Endodermal cell (in vitro differentiated cells): ENCODE results near the gene SENP5. TPM values are rescaled to one million over a fixed set of nuclear protein-coding genes. Genes with fewer than 3 reads are reported as not detected.

ENCODE experiments used
- DNase-seq: peaks from one replicate; pipeline ENCODE4 v3.0.0-alpha.2; 2017
- H3K27ac ChIP-seq: 2 replicates; pipeline ENCODE4 v1.5.1; 2013; ENCODE audit warnings: mild to moderate bottlenecking, low read depth, low read length, moderate library complexity
- H3K27me3 ChIP-seq: 2 replicates; pipeline ENCODE4 v1.6.1; 2013; ENCODE audit warnings: mild to moderate bottlenecking, low read length, moderate library complexity; ENCODE audit not compliant: insufficient read depth, control insufficient read depth, poor library complexity, severe bottlenecking
- H3K36me3 ChIP-seq: 2 replicates; pipeline ENCODE4 v1.7.0; 2013; ENCODE audit warnings: mild to moderate bottlenecking, low read length, moderate library complexity; ENCODE audit not compliant: control insufficient read depth, insufficient read depth
- H3K4me1 ChIP-seq: one replicate; pipeline ENCODE4 v1.7.0; 2013; ENCODE audit warnings: low read length; ENCODE audit not compliant: control insufficient read depth, insufficient read depth
- H3K4me3 ChIP-seq: 2 replicates; pipeline ENCODE4 v1.5.1; 2013; ENCODE audit warnings: mild to moderate bottlenecking, low read length, moderate library complexity
- H3K9ac ChIP-seq: 2 replicates; pipeline ENCODE4 v1.6.1; 2013; ENCODE audit warnings: mild to moderate bottlenecking, low read length, moderate library complexity; ENCODE audit not compliant: poor library complexity, severe bottlenecking; ENCODE audit errors: extremely low read depth
- H3K9me3 ChIP-seq: 2 replicates; pipeline ENCODE4 v1.6.1; 2013; ENCODE audit warnings: mild to moderate bottlenecking, low read length, moderate library complexity; ENCODE audit not compliant: control insufficient read depth
- H3K27ac Mint-ChIP-seq: 2 replicates; pipeline ENCODE4 v1.8.0; 2020; ENCODE audit warnings: mixed read lengths
- H3K27me3 Mint-ChIP-seq: 2 replicates; pipeline ENCODE4 v1.8.0; 2021; ENCODE audit warnings: mild to moderate bottlenecking, mixed read lengths; ENCODE audit not compliant: insufficient read depth
- H3K36me3 Mint-ChIP-seq: 2 replicates; pipeline ENCODE4 v1.8.0; 2020; ENCODE audit warnings: low read depth, mixed read lengths
- H3K4me1 Mint-ChIP-seq: 2 replicates; pipeline ENCODE4 v1.8.0; 2020; ENCODE audit warnings: mixed read lengths
- H3K4me3 Mint-ChIP-seq: 2 replicates; pipeline ENCODE4 v1.8.0; 2020; ENCODE audit warnings: mild to moderate bottlenecking, moderate library complexity, mixed read lengths
- H3K9me3 Mint-ChIP-seq: 2 replicates; pipeline ENCODE4 v1.8.0; 2020; ENCODE audit warnings: mild to moderate bottlenecking, mixed read lengths
- WGBS, 2 experiments: methylation state at CpG; one replicate each; pipeline versions ENCODE4 v1.1.5 to v1.1.7; 2013; ENCODE audit warnings: missing lambda C conversion rate in 2 of 2, mixed read lengths in 1 of 2; ENCODE audit not compliant: insufficient coverage in 1 of 2, insufficient read length in 1 of 2; 5-methylcytosine and 5-hydroxymethylcytosine counted together
- total RNA-seq, 2 donors: library from RNA; stranded (reverse); fragmentation: NEBNext Ultra II Directional in 1 of 2; extraction: Animal tissue kit (Norgen Biotek cat#: 25700) in 1 of 2; gene quantifications; 2 replicates in 1 of 2; 3 replicates in 1 of 2; pipeline ENCODE4 v1.2.1, GENCODE V29; 2021
- TF ChIP-seq, protein P1 (sequence below): fragments of 200-600 bp; sonication (generic); conservative IDR thresholded peaks from 2 replicates; pipeline ENCODE4 v1.5.0; 2021; ENCODE audit warnings: antibody characterized with exemption, mild to moderate bottlenecking

Gene SENP5
- total RNA-seq, 2 donors from 2014 or later: 35.2 to 44.3 TPM

GRCh38 chr3:196931157-196931556 lies 63.4 kb downstream of the SENP5 start:
- Histone ChIP-seq H3K9me3 (no peaks in the 10 kb centered on the region), H3K27ac (no peak overlapping the region), H3K4me1 (no peaks in the 10 kb centered on the region), H3K27me3 (no peaks in the 10 kb centered on the region), H3K4me3 (no peak overlapping the region), H3K9ac (no peak overlapping the region), H3K36me3 (peaks cover 75% of the 10 kb centered on the region)
- H3K4me3 Mint-ChIP-seq: no peak overlapping the region
- H3K27ac Mint-ChIP-seq: no peak overlapping the region
- 88 to 92% methylated on average over 2 to 4 of the region's 4 CpGs for WGBS, 2 experiments
- DNase-seq: no peak
- H3K4me1 Mint-ChIP-seq: peaks cover 2% of the 10 kb centered on the region
- no peaks in the 10 kb centered on the region for H3K27me3 Mint-ChIP-seq
- TF ChIP-seq, protein P1, sequence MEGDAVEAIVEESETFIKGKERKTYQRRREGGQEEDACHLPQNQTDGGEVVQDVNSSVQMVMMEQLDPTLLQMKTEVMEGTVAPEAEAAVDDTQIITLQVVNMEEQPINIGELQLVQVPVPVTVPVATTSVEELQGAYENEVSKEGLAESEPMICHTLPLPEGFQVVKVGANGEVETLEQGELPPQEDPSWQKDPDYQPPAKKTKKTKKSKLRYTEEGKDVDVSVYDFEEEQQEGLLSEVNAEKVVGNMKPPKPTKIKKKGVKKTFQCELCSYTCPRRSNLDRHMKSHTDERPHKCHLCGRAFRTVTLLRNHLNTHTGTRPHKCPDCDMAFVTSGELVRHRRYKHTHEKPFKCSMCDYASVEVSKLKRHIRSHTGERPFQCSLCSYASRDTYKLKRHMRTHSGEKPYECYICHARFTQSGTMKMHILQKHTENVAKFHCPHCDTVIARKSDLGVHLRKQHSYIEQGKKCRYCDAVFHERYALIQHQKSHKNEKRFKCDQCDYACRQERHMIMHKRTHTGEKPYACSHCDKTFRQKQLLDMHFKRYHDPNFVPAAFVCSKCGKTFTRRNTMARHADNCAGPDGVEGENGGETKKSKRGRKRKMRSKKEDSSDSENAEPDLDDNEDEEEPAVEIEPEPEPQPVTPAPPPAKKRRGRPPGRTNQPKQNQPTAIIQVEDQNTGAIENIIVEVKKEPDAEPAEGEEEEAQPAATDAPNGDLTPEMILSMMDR: no peak
- no peaks in the 10 kb centered on the region for H3K9me3 Mint-ChIP-seq
- peaks cover 73% of the 10 kb centered on the region for H3K36me3 Mint-ChIP-seq

- Histone ChIP-seq H3K9ac (no peak overlapping the region), H3K36me3 (peaks cover 83% of the 10 kb centered on the region), H3K27me3 (no peaks in the 10 kb centered on the region), H3K4me3 (no peak overlapping the region), H3K4me1 (no peaks in the 10 kb centered on the region), H3K9me3 (no peaks in the 10 kb centered on the region), H3K27ac (no peak overlapping the region)
- H3K9me3 Mint-ChIP-seq: no peaks in the 10 kb centered on the region
- peaks cover 2% of the 10 kb centered on the region for H3K4me1 Mint-ChIP-seq
- no peaks in the 10 kb centered on the region for H3K27me3 Mint-ChIP-seq
- no peak overlapping the region for H3K27ac Mint-ChIP-seq
- 91 to 96% methylated on average over 12 of the region's 12 CpGs for WGBS, 2 experiments
- TF ChIP-seq, protein P1: no peak
- H3K36me3 Mint-ChIP-seq: peaks cover 82% of the 10 kb centered on the region
- H3K4me3 Mint-ChIP-seq: no peak overlapping the region
- no peak for DNase-seq
Observed at GRCh38 chr3:196931828-196932587, 64.3 kb downstream of the SENP5 start.

DNA sequence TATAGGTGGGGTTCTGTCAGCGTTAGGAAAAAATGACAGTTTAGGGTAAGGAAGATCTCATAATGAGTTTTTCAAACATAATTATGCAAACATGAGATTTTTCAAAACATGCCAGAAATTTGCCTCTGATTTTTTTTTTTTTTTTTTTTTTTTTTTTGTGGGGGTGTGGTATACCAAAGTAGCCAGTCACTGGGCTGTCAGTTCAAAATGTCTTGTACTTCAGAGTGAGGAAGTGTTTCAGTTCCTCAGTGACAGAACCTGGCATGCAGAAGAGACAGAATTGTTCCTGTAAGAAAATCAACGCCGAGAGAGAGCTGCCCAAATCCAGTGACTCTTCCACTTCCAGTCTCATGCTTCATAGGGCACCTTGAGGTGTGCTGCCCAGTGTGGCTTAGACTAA lies 64.9 kb downstream of the SENP5 start:
- no peak overlapping the region for H3K27ac Mint-ChIP-seq
- H3K4me3 ChIP-seq: no peak overlapping the region
- 96% methylated on average over 3 of the region's 3 CpGs; no CpG with 5 or more reads in 1 of the 2 experiments for WGBS, 2 experiments
- peaks cover 89% of the 10 kb centered on the region for H3K36me3 ChIP-seq
- H3K27ac ChIP-seq: no peak overlapping the region
- H3K4me1 ChIP-seq: no peaks in the 10 kb centered on the region
- H3K27me3 ChIP-seq: no peaks in the 10 kb centered on the region
- no peaks in the 10 kb centered on the region for H3K9me3 ChIP-seq
- no peaks in the 10 kb centered on the region for H3K9me3 Mint-ChIP-seq
- H3K4me1 Mint-ChIP-seq: peaks cover 2% of the 10 kb centered on the region
- H3K27me3 Mint-ChIP-seq: no peaks in the 10 kb centered on the region
- TF ChIP-seq, protein P1: no peak
- H3K4me3 Mint-ChIP-seq: no peak overlapping the region
- DNase-seq: no peak
- H3K36me3 Mint-ChIP-seq: peaks cover 88% of the 10 kb centered on the region
- H3K9ac ChIP-seq: no peak overlapping the region
